Fibroblast of lung (primary cell): ENCODE data around the gene CHCHD6. TPM values are rescaled to one million over a fixed set of nuclear protein-coding genes. Genes with fewer than 3 reads are reported as not detected.

ENCODE experiments used
- DNase-seq, 2 donors: peaks; one replicate each; pipeline versions ENCODE4 v3.0.0 to v3.0.0-alpha.2; 2010; ENCODE audit warnings: low read depth in 2 of 2
- H2AFZ ChIP-seq: 2 replicates; pipeline ENCODE4 v1.5.1; 2012; ENCODE audit warnings: low read length, control low read depth, inconsistent platforms
- H3K27ac ChIP-seq: 2 replicates; pipeline ENCODE4 v1.5.1; 2011; ENCODE audit warnings: low read length, control low read depth; ENCODE audit not compliant: insufficient read depth
- H3K27me3 ChIP-seq: 2 replicates; pipeline ENCODE4 v1.5.1; 2011; ENCODE audit warnings: mild to moderate bottlenecking, low read length; ENCODE audit not compliant: control insufficient read depth, insufficient read depth
- H3K36me3 ChIP-seq: 2 replicates; pipeline ENCODE4 v1.5.1; 2011; ENCODE audit warnings: low read length; ENCODE audit not compliant: control insufficient read depth, insufficient read depth
- H3K4me1 ChIP-seq: 2 replicates; pipeline ENCODE4 v1.5.1; 2011; ENCODE audit warnings: low read length; ENCODE audit not compliant: control insufficient read depth, insufficient read depth; ENCODE audit errors: extremely low read depth
- H3K4me2 ChIP-seq: 2 replicates; pipeline ENCODE4 v1.5.1; 2011; ENCODE audit warnings: low read length, control low read depth; ENCODE audit not compliant: insufficient read depth; ENCODE audit errors: extremely low read depth
- H3K4me3 ChIP-seq, 4 experiments: fragments of 200-600 bp in 1 of 4; sonication (generic) in 1 of 4; replicated peaks in 1 of 4; 2 replicates each; pipeline ENCODE4 v1.5.1; 2011 to 2016; ENCODE audit warnings: low read length in 4 of 4, low read depth in 3 of 4, mild to moderate bottlenecking in 3 of 4, control low read depth in 2 of 4, inconsistent platforms in 1 of 4, mixed read lengths in 1 of 4; ENCODE audit not compliant: insufficient read depth in 1 of 4; ENCODE audit errors: control extremely low read depth in 1 of 4
- H3K79me2 ChIP-seq: 2 replicates; pipeline ENCODE4 v1.5.1; 2012; ENCODE audit warnings: mild to moderate bottlenecking, low read length, inconsistent platforms; ENCODE audit not compliant: control insufficient read depth, insufficient read depth
- H3K9ac ChIP-seq: 2 replicates; pipeline ENCODE4 v1.5.1; 2011; ENCODE audit warnings: mild to moderate bottlenecking, low read length, control low read depth; ENCODE audit not compliant: insufficient read depth
- H3K9me3 ChIP-seq: 2 replicates; pipeline ENCODE4 v1.5.1; 2012; ENCODE audit warnings: low read depth, low read length; ENCODE audit not compliant: control insufficient read depth, insufficient read depth
- H4K20me1 ChIP-seq: 2 replicates; pipeline ENCODE4 v1.5.1; 2011; ENCODE audit warnings: low read length; ENCODE audit not compliant: control insufficient read depth, insufficient read depth; ENCODE audit errors: extremely low read depth
- EZH2 ChIP-seq: IDR thresholded peaks from 2 replicates; pipeline ENCODE4 v1.5.1; 2012; ENCODE audit warnings: low read length, control low read depth, mild to moderate bottlenecking; ENCODE audit errors: missing control alignments
- polyA plus RNA-seq, 2 donors: library from polyadenylated mRNA; depleted of rRNA in 1 of 2; stranded (reverse) in 1 of 2; unstranded in 1 of 2; fragments of >200 nt; gene quantifications; 2 replicates each; pipeline ENCODE4 v1.2.1, GENCODE V29; 2011 to 2012; ENCODE audit warnings: missing spikeins in 1 of 2
- total RNA-seq: library from RNA; depleted of rRNA; stranded (reverse); fragments of >200 nt; gene quantifications from 2 replicates; pipeline ENCODE4 v1.2.1, GENCODE V29; 2014
- TF ChIP-seq, protein P1 (sequence below), 2 donors: IDR thresholded peaks in 1 of 2; conservative IDR thresholded peaks in 1 of 2; 1 replicate in 1 of 2; 2 replicates in 1 of 2; pipeline ENCODE4 v1.5.1; 2011 to 2012; ENCODE audit warnings: low read length in 2 of 2, control low read depth in 1 of 2, inconsistent platforms in 1 of 2, low read depth in 1 of 2, mild to moderate bottlenecking in 1 of 2

Gene CHCHD6
- total and polyA plus RNA-seq, 2 donors (not counting 1 experiment from before 2014, with no cell fraction given), result 9.5 to 11.1 TPM

DNA sequence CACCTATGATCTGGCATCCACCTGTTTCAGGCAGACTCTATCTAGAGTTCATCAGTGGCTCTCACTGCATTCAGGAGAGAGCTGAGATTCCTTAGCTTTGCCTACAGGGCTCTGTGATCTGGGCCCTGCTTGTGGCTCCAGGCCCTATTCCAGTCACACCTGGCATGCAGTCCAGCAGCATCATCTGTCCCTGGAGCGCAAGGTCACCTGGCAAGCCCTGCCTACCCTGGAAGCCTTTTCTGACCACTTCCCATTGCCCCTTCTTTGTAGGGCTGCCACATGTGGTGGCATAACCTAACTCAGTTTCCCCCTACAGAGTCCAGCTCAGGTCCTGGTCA is 163.8 kb downstream of the CHCHD6 start:
- Histone ChIP-seq H4K20me1 (no peaks in the 10 kb centered on the region), H3K79me2 (no peaks in the 10 kb centered on the region), H3K9ac (no peak overlapping the region), H3K4me1 (no peaks in the 10 kb centered on the region), H3K4me3 (no peak overlapping the region), H3K36me3 (no peaks in the 10 kb centered on the region), H3K27ac (no peak overlapping the region), H3K4me2 (no peak overlapping the region), H3K27me3 (no peaks in the 10 kb centered on the region), H3K9me3 (no peaks in the 10 kb centered on the region), H2AFZ (no peak overlapping the region)
- no peak for TF ChIP-seq EZH2
- TF ChIP-seq, protein P1, sequence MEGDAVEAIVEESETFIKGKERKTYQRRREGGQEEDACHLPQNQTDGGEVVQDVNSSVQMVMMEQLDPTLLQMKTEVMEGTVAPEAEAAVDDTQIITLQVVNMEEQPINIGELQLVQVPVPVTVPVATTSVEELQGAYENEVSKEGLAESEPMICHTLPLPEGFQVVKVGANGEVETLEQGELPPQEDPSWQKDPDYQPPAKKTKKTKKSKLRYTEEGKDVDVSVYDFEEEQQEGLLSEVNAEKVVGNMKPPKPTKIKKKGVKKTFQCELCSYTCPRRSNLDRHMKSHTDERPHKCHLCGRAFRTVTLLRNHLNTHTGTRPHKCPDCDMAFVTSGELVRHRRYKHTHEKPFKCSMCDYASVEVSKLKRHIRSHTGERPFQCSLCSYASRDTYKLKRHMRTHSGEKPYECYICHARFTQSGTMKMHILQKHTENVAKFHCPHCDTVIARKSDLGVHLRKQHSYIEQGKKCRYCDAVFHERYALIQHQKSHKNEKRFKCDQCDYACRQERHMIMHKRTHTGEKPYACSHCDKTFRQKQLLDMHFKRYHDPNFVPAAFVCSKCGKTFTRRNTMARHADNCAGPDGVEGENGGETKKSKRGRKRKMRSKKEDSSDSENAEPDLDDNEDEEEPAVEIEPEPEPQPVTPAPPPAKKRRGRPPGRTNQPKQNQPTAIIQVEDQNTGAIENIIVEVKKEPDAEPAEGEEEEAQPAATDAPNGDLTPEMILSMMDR (conservative IDR thresholded peaks at IDR 0.05 in 1 of 2, IDR thresholded peaks at IDR 0.05 in 1 of 2; ENCODE audit: low read depth in 1 of 2, low read length in 2 of 2), result no peak
- no peak for DNase-seq

DNA sequence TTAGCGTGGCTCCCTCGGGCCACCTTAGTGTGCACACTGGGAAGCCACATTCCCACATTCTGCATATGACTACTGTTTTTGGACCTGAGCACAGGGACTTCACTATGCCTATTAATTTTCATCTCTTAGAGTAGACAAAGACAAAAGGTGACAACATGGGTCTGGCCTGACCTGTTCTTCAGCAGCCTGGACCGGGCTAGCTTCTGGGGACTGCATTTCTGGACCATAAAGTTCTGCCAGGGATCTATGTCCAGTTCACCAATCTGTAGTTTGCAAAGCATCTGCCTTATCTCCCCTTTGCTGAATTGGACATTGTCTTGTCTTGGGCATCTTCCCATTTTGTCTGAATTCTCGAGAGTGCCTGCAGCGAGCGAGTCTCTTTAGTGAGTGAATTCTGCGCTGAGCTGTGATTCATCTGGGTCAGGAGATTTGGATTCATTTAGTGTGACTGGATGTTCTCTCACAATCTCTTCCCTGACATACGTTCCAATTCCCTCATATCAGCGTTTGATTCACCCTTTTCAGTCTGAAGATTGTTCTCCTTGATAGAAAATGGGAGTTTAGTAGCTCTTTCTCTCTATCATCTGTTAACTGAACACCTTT is 166.7 kb downstream of the CHCHD6 start:
- H3K9ac ChIP-seq, result no peak overlapping the region
- no peaks in the 10 kb centered on the region for H3K9me3 ChIP-seq
- TF ChIP-seq, protein P1 (conservative IDR thresholded peaks at IDR 0.05 in 1 of 2, IDR thresholded peaks at IDR 0.05 in 1 of 2; ENCODE audit: low read depth in 1 of 2, low read length in 2 of 2), result no peak
- no peak for TF ChIP-seq EZH2
- H2AFZ ChIP-seq, result no peak overlapping the region
- H3K27me3 ChIP-seq, result no peaks in the 10 kb centered on the region
- no peak overlapping the region for H3K27ac ChIP-seq
- H4K20me1 ChIP-seq, result no peaks in the 10 kb centered on the region
- no peak overlapping the region for H3K4me2 ChIP-seq
- no peaks in the 10 kb centered on the region for H3K36me3 ChIP-seq
- H3K4me3 ChIP-seq, result no peak overlapping the region
- DNase-seq, result peak in 1 of 2 donors; percentile 57
- no peaks in the 10 kb centered on the region for H3K4me1 ChIP-seq
- no peaks in the 10 kb centered on the region for H3K79me2 ChIP-seq

DNA sequence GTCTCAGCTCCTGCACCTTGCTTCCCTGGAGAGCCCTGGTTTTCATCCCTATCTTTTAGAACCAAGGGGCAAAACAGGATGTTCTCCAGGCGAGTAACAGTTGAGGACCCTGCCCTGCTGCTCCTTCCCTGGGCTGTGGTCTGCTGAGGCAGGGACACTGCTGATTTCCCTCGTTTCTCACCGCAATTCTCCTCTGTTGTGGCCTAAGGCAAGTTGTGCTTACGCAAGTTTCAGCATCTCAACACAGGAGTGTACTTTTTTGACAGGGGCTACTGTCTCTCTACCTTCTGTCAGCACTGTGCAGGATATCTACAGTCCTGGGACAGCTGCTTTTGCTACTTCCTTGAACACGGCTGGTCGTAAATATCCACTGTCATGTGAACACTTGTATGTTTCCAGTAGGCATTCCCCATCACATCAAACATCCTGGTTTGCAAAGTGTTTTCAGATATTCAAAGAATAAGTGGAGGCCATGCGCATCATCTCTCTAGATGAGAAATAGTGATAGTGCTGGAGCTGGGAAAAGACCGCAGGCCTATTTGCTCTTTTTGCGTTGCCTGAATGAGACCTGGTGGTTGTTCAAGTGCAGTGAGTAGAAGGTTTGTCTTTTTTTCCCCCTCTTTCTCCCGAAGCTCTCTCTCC is 168.8 kb downstream of the CHCHD6 start:
- no peaks in the 10 kb centered on the region for H3K79me2 ChIP-seq
- no peak overlapping the region for H3K27ac ChIP-seq
- H3K4me2 ChIP-seq, result no peak overlapping the region
- TF ChIP-seq, protein P1 (conservative IDR thresholded peaks at IDR 0.05 in 1 of 2, IDR thresholded peaks at IDR 0.05 in 1 of 2; ENCODE audit: low read depth in 1 of 2, low read length in 2 of 2), result no peak
- no peak for TF ChIP-seq EZH2
- no peaks in the 10 kb centered on the region for H3K36me3 ChIP-seq
- DNase-seq, result no peak
- H3K27me3 ChIP-seq, result no peaks in the 10 kb centered on the region
- no peak overlapping the region for H3K9ac ChIP-seq
- no peak overlapping the region for H2AFZ ChIP-seq
- H3K4me3 ChIP-seq, result no peak overlapping the region
- no peaks in the 10 kb centered on the region for H3K4me1 ChIP-seq
- no peaks in the 10 kb centered on the region for H3K9me3 ChIP-seq
- no peaks in the 10 kb centered on the region for H4K20me1 ChIP-seq
